GM19395 (cell line): ENCODE results near the gene CASQ2.
A peak's percentile ranks its signal among the peaks of the same experiment; 100 is the strongest.

Experiments used
- ATAC-seq: cut with Tn5 transposase; IDR thresholded peaks from one replicate; pipeline ENCODE4 v1.9.1; 2021; ENCODE audit warnings: mild to moderate bottlenecking, moderate library complexity; ENCODE audit not compliant: unreplicated experiment

Gene CASQ2

DNA sequence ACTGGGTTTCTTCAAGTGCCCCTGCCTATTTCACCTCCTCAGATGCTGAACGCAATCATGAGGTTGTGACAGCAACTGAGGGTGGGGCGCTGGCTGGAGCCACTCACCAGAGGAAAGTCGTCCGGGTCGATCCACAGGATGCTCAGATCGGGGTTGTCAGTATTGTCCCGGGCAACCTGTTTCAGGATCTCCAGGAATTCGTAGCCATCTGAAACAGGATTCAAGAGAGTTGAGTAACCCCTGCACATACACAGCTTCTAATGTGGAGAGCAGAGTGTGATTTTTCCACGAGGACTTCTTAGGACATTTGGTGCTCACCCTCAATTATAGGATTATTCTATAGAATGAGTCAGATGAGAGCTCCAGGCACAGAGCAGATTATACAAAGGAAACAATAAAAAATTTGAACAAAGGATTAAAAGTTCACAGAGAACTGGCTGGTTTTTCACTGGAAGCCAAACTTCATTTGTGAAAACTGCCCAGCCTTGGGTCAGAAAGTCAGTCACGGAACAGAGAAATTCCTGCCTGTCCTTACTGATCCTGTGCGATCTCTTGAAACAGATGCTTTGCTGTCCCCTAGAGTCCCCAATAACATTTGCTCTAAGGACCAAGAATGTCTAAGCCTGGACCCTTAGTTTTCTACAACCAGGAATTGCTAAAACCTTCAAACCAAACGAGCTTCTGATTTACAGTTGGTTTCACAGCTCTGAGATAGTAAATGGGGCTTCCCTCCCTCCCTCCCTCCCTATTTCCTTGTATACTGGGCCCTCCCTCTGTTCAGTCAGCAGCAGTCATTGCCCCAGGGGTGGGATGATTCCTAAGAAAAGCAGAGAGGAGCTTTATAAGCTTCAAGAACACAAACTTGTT, 63.2 kb downstream of the CASQ2 start:
- ATAC-seq: no peak

DNA sequence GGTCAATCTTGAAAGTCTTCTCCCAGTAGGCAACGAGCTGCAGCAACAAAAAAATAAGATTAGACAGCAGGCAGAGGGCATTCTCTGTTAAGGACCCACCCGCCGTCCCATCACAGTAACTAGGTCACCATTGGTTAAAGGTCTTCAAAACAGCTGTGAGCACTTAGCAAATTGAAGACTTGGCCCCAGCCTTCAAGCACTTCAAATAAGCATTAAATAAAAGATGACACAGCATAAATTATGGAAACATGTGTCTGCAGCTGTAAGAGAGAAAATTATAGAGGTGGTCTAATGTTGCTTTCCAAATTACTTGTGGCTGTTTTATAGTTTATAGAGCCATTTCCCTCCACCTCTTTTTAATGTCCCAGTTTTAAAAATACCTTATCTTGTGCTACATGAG, 65.6 kb downstream of the CASQ2 start:
- ATAC-seq: no peak

DNA sequence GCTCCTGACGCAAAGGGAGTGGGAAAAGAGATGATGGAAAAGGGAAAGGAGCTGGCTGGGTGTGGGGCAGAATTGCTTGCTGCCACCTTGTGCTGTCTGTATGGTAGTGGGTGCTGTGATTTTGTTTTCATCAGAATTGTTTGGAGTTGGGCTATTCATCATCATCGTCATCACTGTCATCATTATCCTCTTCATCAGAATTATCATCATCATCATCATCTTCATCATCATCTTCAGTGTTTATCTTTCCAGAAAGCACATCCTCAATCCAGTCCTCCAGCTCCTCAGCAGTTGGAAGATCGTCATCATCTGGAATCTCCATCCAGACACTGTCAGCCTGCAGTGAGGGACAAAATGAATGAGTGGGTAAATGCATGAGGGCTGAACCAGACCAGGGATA, 67.4 kb downstream of the CASQ2 start:
- ATAC-seq: no peak

DNA sequence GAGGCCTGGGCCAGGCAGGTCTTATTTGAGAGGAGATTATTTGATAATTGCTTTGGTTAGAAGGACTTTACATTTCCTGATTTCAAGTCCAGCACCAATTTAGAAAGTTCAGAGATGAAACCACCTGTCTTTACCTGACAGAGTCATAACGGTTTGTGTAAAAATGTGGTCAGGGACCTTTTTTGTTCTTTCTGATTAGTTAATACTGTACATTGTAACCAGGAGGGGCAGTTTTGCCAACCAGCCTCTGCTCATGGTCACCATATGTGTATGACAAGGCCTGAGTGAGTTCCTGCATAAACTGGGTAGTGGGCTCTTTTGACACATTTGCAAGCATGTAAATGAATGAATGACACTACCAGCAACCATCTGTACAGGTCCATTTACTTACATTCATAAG, 70.9 kb downstream of the CASQ2 start:
- ATAC-seq: no peak

DNA sequence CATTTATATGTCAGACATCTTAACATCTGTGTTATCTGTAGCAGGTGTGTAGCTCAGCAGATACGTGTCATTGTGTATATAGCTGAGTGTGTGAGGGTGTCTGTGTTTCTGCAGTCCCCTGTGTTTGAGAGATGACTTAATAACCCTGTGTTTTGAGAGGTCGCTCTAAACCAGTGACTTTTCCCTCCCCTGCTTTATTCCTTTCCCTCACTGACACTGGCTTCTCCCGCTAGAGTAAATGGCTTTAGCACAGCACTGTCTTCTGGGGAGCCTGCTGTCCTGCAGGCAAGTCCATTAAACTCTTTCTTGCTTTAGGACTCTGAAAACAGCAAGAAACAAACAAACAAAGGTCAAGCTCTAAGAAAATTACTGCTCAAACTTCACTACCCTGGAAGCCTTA, 73.7 kb downstream of the CASQ2 start:
- ATAC-seq: no peak

DNA sequence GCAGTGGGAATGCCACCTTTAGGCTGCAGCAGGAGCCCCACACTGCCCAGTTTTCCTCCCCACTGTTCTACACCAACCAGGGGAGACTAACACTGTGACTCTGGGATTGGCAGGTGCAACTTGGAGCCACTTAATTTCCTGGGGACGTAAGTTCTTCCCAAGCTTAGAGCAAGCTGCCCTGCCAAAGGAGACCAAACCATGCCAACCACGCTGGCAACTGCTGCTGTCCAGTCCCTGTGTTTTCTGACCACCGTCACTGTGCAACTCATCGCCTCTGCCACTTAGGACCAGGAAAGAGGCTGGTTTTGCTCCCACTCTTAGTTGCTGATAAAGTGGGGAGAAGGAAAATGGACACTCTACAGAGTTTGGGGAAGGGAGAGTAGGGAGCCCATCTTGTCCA, 76.3 kb downstream of the CASQ2 start:
- no peak for ATAC-seq

DNA sequence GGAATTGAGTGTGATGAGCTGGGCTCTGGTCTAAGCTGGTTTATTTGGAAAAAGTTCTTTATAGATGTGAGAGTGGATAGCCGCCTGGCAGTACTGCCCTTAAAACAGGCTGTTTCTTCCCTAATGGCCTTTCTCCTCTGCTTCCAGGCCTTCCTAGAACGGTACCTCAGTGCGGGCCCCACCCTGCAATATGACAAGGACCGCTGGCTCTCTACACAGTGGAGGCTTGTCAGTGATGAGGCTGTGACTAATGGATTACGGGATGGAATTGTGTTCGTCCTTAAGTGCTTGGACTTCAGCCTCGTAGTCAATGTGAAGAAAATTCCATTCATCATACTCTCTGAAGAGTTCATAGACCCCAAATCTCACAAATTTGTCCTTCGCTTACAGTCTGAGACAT, 77.5 kb downstream of the CASQ2 start:
- ATAC-seq: no peak

DNA sequence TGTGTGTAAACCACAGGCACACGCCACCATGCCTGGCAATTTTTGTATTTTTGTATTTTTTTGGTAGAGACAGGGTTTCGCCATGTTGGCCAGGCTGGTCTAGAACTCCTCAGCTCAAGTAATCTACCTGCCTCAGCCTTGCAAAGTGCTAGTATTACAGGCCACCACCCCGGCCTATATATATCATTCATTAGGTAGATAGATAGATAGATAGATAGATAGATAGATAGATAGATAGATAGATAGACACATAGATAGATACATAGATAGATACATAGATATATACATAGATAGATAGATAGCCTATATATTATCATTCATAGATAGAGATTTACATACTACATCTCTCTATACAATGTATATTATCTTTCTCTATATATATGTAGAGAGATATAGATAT, 80.8 kb downstream of the CASQ2 start:
- no peak for ATAC-seq

DNA sequence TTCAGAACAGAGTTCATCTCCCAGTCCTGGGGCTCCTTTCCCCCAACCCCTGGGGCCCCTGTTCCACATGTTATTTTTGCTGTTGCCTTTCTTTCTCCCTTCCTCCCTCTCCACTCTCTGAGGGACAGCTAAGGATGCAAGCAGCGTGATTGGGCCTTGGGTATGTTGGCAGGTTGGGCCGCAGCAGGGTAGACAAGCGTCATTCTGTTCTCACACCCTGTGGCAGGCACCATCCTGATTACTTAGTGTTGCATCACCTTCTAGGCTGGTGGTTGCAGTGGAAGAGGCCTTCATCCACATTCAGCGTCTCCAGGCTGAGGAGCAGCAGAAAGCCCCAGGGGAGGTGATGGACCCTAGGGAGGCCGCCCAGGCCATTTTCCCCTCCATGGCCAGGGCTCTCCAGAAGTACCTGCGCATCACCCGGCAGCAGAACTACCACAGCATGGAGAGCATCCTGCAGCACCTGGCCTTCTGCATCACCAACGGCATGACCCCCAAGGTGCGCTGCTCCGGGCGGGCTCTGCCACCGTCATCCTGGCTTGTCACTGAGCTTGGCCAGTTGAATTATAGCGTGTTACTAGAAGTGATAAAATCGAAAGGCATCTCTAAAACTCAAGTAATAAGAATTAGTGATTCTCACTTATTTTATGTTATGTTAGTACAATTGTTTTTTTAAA, 83.3 kb downstream of the CASQ2 start:
- no peak for ATAC-seq

DNA sequence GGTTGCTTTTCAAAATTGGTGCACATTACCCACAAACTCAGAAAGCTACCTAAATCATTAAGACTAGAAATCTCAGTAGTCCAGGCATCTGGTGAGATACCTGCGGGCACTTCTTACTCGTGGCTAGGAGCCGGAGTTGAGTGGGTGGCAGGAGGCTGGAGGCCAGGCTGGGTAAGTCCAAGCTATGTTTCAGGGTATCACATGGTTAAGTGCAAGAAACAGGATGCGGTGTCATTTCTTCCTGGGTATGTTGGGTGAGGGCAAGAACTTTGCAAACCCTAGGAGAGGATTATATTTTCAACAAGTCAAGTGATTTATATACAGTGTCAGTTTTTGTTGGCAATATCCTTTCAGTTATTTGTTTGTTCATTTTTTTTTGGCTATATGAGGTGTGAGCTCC, 85.7 kb downstream of the CASQ2 start:
- ATAC-seq: no peak

DNA sequence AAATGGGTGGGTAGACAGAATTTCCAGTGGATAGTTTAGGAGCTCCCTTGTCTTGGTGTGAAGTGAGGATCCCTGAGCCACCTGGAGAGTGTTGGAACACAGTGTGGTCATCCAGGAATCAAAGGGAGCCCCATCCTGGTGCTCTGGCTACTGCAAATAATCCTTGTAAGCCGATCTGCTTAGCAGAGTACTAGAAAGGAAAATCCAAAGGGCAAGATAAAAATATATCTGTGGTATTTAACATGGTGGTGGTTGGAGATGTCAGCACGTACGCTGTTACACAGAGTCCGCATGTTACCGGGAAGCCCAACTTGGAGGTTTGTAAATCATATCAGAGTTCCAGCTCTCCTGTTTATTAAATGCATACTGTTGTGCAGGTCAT, 87.8 kb downstream of the CASQ2 start:
- no peak for ATAC-seq

DNA sequence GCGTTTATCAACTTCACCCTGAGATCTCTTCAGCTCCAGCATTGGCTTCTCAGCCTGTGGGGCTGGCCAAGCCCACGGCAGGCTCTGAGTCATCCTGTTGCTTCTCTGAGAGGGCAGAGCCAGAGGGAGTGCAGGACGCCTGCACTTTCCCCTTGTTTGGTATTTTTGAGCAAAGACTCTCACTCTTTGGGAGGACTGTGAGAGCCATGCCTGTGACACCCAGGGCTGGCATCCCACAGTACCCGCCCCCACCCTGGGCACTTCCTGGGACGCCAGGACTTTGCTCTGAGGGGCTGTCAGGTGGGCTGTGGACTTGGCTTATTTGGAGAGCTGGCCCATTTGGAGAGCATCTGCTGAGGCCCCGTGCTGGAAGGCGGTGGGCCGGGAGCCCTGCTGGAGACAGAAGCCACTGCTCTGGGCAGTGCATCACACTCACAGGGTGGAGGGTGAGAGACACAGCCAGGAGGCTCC, 89.3 kb downstream of the CASQ2 start:
- ATAC-seq: no peak

DNA sequence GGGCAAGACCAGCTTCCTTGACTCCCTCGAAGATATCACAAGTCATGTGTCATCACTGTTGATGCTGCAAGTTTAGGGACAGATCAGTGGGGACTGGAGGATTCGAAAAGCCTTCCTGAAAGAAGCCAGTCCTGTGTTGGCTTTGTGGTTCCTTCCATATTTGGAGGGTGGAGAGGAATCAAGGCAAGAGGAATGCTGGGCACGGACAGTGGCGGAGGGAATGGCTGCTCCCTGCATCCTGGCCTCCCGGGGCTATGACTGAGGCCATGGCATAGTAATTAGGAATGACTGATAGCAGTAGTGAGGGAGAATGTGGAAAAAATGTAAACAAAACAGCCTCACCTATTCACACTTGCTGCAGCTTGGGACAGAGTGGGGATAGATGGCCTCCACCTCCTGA, 90.4 kb downstream of the CASQ2 start:
- no peak for ATAC-seq

DNA sequence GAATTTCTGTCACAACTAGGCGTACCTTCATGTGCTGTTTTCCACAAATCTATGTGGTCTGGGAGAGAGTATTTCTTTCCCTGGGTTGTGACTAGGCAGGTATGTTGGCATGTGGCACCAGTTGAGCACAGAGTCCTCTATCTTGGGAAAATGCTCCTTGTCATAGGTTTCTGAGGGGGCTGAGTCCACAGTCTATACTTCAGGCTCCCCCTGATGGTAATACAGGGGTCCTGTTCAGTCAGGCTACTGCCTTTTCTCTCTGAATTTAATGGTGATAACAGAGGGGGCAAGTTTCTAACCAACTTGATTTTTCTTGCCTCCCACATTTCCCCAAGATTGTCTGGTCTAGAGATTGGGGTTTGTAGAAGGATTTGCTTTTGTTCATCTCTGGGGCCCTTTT, 90.9 kb downstream of the CASQ2 start:
- no peak for ATAC-seq

DNA sequence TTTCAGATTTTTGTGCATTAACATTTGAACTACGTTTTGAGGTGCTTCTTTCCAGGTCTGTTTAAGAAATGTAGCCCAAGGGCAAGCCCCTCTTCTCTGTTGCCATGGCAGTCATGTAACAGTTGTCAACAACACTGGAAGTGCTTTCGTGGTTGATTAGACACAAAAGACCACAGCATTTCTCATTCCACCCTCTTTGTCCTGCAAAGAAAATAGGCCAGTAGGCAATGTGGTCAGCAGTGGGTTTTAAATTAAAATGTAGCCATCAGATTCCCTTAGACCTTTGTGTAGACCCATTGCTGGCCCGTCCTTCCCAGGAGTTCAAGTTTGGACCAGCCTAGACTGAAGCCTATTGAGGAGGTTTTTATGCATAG, 91.3 kb downstream of the CASQ2 start:
- peak; percentile 52 for ATAC-seq

DNA sequence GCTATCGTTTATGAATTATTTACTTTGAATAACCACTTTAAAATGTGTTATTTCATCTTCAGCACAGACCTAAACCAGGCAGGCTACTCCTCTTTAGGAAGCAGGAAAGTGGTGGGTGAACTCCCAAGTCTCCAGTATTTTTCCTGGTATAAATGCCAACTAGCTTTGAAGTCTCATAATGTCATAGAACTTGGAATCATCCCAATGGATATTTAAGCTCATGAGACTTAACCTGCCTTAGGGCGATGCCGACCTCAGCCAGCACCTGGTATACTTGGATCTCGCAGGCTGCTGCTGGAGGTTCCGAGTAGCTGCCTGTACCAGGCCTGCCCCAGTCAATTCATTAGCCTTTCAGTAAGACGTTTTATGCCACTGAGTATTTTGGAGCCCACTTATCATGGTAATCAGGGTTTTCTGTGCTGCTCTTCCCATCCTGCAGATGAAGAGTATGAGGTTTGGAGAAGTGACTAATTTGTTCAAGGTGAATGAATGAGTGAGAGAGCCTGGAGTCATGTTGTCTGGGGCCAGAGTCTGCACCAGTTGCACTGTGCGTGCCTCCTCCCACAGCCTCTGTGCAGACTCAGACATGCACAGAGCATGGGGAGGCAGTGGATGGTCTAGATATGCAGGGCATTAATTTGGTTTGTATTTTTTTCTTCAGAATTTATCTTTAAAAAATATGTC, 91.9 kb downstream of the CASQ2 start:
- ATAC-seq: peak; percentile 37

DNA sequence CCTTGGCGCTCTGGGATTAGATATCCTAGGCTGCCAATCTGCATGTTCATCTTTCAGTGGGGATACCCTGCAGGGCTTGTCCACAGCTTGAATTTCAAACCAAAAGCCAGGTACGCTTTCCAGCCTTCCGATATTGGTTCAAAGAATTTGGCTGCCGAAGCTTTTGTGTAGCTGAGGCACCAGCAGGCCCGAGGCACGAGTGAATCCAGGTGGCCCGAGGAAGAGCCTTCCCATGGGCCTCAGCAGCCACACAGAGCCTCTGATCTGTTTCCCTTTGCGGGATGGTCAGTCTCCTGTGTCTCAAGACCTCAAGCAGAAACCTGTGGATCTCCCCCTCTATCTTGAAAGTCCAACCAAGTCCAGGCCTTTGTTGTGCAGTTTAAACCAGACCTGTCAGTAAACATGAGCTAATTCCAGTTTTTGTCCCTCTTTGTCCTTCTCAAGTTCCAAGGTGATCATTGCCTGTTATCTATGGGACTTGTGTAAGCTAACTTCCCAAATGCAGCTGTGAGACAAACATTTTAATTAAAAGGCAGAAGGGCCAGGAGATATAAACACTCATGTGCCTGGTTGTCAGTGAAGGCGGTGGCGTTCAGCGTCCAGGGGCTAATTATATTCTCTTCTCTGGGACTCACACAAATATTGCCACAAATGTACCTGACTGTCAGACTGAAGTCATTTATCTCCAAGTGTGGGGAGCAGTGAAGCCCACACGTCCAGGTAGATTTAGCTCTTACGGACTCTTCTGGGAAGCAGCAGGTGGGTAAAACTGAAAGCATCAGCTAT, 96.1 kb downstream of the CASQ2 start:
- no peak for ATAC-seq

DNA sequence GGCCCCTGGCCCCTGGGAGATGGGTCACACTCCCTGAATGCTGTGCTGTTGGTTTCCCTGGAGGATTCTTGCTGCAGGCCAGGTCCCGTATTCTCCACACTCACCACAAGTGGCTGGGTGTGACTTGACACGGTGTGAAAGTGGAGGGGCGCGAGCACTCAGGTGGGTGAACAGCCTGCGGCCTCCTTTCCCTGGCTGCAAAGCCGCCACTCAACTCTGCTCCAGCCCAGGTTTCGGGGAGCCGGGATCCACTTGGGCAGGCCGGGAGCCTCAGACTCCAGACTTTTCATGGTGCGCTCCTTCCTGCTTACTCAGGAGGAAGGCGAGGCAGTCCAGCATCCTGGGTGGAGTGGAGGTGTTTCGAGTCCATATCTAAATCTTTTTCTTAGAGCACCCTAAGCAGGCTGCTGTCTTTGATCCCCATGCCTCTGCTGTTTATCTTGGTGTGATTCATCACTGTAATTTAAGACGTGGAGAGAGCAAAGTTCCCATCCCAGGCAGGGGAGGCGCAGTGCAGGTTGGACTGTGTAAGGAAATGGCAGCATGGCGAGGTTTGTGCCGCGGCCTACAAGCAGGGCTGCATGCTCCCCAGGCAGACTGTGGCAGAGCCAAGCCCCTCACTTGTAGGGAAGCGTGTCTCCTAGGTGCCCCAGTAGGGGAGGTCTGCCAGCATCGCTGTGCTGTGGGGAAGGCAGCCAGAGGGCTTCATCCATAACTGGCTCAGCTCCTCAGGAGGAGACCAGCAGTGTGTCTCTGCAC, 97.2 kb downstream of the CASQ2 start:
- no peak for ATAC-seq

DNA sequence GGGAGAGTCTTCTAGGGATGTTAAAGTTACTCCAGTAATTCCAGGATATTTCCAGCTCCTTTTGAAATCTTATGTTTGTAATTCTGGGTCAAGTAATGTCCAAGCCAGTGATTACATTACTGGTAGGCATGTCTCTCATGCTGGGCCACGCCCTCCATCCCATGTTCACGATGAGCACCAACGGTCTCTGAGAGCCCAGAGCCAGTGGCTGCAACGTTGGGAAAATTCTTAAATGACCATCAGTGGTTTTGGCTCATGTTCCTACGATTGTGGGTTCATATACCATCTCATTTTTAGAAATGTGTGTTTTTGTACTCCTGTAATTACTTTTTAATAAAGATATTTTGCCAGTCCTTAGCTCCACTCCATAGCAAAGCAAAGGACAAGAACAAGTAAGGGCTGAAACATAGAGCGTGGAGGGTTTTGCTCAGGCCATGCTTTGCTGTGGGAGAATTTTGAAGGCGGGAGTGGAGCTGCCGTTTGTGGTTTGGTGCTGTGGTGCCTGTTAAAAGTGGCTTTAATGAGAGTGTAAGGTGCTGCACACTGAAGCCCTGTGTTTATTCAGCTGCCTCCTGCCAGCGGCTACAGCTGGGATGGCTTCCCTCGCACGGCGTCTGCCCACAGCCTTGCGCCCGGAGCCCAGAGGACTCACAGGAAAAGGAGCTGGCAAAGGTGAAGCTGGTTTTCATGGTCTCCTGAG, 97.9 kb downstream of the CASQ2 start:
- ATAC-seq: no peak

DNA sequence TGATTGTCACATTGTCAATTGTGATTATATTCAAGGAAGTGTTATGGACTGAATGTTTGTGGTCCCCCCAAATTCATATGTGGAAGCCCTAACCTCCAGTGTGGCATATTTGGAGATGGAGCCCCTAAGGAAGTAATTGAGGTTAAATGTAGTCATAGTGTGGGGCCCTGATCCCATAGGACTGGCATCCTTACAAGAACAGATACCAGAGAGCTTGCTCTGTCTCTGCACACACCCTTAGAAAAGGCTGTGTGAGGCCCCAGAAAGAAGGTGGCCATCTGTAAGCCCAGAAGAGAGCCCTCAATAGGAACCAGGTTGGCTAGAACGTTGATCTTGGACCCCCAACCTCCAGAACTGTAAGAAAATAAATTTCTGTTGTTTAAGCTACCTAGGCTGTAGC, 98.6 kb downstream of the CASQ2 start:
- ATAC-seq: no peak
